DLD1 (cell line): Measurements from ENCODE around the gene MLNR.

Source experiments
- in situ Hi-C: cut with HindIII; loops from 2 replicates; pipeline ENCODE4 v1.10.0; 2017; ENCODE audit warnings: low sequenced_read_pairs

The MLNR gene

GRCh38 chr13:49220036-49220855 lies at the start of gene MLNR:
Gene MLNR, plus strand, starts transcription at chr13:49220338. Its CDS starts 0 bp downstream, at chr13:49220338.
- in situ Hi-C loops = no loop called here

DNA sequence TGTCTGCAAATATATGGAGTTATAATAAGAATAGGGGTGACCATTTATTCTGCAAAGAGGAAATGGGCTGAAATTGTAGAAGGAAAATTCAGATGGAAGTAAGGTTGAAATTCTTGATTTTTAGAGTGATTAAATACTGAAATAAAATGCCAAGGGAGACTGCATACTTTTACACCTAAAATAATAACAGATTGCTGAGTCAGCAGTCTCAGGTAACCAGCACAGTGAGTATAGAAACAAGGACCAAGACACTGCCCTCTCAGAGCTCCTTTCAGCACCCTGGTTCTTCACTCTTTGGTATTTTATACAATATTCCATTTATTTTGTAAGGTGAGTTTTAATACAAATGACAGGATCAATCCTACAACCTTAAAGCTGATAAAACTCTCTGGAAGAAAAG lies 48.8 kb upstream of the MLNR start:
- in situ Hi-C loops = no loop called here

GRCh38 chr13:49183672-49184325 lies 36.3 kb upstream of the MLNR start:
- in situ Hi-C loops = no loop called here

- in situ Hi-C loops = no loop called here
Observed at GRCh38 chr13:49184621-49185020, 35.5 kb upstream of the MLNR start.

DNA sequence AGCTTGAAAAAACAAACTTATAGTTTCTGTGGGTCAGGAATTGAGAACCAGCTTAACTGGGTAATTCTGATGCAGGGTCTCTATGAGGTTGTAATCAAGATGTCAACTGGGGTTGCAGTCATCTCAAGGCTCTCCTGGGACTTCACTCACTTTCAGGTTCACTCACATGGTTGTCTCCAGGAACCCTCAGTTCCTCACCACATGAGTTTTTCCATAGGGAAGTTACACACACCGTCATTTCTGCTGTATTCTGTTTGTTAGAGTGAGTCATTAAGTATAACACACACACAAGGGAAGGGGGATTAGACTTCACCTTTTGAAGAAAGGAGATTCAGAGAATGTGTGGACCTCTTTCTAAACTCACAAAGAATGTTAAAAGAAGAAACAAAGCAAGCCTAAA lies 34.9 kb upstream of the MLNR start:
- in situ Hi-C loops = no loop called here

- in situ Hi-C loops = no loop called here
Observed at GRCh38 chr13:49190901-49191300, 29.2 kb upstream of the MLNR start.

DNA sequence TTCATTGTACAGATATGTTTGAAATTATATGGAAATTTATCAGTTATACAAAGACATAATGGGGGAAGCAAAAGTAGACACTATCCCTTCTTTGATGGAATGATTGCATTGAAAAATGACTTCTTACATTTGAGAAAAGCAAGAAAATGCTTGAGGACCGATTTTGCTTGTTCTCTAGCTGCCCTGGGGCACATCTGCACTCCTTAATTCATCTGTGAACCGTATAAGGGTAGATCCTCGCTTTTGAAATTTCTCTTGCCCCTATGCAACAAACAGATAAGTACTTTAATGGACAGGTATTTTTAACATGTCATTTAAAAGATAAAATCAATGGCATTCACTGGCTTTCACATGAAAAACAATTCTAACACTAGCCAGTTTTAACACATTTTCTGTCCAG lies 13.5 kb upstream of the MLNR start:
- in situ Hi-C loops = no loop called here

- in situ Hi-C loops = no loop called here
Observed at GRCh38 chr13:49208619-49209018, 11.5 kb upstream of the MLNR start.

DNA sequence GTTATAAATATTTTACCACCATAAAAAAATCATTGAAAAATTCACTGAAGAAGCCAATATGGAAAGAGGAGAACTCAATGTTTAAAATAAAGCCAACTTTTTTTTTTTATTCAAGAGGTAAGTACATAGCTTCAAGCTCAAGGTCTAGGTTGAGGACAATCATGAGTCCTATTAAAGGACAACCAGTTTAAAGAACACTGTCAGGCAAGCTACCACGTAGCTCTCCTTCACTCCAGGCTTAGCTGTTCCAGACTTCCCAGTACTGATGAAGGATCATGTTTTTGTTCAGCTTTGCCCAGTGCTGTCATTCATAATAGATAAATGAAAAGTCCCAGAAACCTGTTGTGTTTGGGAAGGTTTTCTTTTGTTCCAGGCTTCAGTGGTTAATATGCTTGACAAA lies 10.0 kb upstream of the MLNR start:
- in situ Hi-C loops = no loop called here

DNA sequence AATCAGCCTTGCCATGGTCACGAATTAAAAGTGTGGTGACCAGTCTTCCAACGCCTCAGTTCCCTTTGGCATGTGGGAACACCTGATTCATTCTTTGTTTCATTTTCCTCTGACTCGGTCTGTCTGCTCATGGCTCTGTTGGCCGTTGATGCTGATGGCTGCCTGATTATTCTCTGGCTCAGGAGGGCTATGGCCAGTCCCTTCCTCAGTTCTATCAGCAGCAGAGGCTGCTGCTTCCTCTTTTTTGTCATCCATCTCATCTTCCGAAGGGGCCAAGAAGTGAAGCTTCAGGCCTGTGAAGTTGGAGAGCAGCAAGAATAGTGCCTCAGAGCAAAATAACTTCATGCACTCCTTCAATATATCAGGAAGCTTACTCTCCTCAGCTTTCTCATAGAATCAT lies 9.5 kb upstream of the MLNR start:
- in situ Hi-C loops = no loop called here

DNA sequence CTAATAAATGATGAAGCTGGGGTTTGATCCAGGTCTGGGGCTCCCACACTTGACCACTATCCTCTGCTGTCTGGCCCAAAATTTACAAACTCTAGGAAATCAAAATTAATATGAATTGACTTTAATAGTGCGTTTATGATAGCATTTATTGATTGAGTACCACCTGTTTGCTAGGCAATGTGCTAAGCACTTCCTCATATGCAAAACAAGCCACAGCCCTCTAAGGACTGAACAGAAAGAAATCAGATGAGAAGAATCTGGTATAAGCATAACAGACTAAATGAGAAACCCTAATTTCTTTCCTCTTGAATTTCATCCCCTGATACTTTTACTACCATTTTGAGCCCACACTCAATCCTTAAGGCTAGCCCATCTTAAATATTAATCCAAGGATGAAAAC lies 6.6 kb upstream of the MLNR start:
- in situ Hi-C loops = no loop called here

DNA sequence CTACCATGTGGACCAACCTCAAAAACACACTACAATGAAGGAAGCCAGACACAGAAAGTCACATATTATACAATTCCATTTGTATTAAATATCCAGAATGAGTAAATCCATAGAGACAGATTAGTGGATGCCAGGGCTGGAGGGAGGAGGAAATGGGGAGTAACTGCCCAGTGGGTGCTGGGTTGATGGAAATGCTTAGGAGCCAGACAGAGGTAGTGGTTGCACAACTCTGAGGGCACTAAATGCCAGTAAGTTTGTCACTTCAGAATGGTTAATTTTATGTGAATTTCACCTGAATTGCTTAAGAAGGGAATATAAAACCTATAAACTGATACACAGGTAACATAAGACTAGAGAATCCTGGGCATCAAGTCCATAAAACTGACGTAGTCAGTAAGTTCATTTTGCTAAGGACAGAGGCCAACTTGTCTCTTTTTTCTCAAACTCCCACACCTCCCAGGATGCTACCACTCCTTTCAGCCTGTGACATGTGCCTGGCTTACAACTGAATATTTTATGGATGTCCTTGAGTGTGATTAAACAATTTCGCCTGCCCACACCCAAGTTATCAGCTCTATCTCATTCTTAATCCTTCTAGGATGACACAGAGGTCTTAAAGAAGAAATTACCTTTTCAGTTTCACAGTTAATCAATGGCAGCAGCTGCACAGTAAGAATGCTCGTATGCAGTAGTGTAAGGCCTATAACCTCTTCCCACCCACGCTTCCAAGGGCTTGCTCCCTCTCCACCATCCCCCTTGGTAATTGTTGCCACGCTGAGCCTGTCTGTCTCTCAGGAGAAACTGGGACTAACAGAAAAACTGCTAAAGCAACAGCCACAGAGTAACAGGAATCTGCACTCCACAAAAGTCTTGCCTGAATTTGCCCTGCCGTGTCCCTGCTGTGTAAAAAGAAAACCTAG lies 5.9 kb upstream of the MLNR start:
- in situ Hi-C loops = no loop called here

DNA sequence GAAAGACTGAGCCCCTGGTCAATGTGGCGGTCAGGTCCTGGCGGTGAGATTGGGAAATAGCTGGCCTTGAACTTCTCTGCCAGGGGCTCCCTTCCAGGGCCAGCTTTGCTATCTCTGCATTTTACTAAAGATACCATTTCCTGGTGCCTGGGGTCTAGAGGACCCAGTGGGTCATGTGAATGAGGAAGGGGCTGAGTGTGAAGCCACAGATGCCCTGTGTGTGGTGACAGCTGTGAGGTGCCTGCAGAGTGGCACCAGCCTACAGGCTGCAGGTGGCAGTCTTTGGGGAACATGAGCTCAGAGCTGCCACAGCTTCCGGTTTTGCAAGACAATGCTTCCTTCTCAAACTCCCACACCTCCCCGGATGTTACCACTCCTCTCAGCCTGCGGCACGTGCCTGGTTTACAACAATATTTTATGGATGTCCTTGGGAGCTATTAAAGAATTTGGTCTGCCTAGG lies 5.2 kb upstream of the MLNR start:
- in situ Hi-C loops = no loop called here

- in situ Hi-C loops = no loop called here
Observed at GRCh38 chr13:49216334-49216733, 3.8 kb upstream of the MLNR start.

- in situ Hi-C loops = no loop called here
Observed at GRCh38 chr13:49217962-49218492, 2.1 kb upstream of the MLNR start.

DNA sequence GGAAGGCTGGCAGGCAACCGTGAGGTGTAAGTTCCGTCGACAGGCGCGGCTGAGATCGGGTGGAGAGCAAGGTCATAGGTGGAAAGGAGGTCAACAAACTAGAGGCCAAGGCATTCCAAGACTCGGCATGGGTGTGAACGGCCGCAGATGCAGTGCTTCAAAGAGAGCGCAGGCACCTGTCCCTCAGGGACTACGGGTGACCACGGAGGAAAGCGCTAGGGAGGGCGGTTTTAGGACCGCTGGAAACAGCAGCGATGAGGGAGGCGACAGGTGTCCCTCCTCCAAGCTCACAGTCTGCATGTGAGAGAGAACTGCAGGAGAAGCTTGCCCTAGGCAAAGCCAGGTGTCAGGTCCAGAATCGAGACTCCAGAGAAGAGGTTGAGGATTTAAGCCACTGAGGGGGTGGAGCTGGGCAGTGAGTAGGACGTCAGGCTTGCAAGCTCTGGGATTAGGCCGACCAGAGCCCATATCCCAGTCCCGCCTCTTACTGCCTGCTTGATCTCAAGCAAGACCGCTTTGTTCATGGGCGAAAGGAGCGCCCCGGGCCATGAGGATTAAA lies 1.6 kb upstream of the MLNR start:
- in situ Hi-C loops = no loop called here

GRCh38 chr13:49219647-49220035 lies 497 bp upstream of the MLNR start:
- in situ Hi-C loops = no loop called here

DNA sequence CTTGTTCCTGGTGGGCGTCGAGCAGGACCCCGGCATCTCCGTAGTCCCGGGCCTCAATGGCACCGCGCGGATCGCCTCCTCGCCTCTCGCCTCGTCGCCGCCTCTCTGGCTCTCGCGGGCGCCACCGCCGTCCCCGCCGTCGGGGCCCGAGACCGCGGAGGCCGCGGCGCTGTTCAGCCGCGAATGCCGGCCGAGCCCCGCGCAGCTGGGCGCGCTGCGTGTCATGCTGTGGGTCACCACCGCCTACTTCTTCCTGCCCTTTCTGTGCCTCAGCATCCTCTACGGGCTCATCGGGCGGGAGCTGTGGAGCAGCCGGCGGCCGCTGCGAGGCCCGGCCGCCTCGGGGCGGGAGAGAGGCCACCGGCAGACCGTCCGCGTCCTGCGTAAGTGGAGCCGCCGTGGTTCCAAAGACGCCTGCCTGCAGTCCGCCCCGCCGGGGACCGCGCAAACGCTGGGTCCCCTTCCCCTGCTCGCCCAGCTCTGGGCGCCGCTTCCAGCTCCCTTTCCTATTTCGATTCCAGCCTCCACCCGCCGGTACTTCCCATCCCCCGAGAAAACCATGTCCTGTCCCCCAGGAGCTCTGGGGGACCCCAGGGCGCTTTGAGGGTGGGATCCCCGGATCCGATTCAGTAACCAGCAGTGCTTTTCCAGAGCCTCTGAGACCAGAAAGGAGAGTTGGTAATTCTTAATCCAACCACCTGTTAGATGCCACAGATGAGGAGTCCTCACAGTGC lies 885 bp downstream of the MLNR start:
- in situ Hi-C loops = no loop called here

- in situ Hi-C loops = no loop called here
Observed at GRCh38 chr13:49221590-49221965, 1.4 kb downstream of the MLNR start.
